Large intestine (tissue), 3 donors: ENCODE measurements around the gene NCR3LG1. TPM values are rescaled to one million over a fixed set of nuclear protein-coding genes. Genes with fewer than 3 reads are reported as not detected.

Source experiments
- DNase-seq, 2 donors: peaks; one replicate each; pipeline versions ENCODE4 v3.0.0 to v3.0.0-alpha.2; 2013
- H3K27ac ChIP-seq: one replicate; pipeline ENCODE4 v1.5.1; 2013; ENCODE audit warnings: low read length
- H3K27me3 ChIP-seq: 2 replicates; pipeline ENCODE4 v1.6.1; 2013; ENCODE audit warnings: low read length; ENCODE audit not compliant: control insufficient read depth, insufficient read depth
- H3K36me3 ChIP-seq: 2 replicates; pipeline ENCODE4 v1.6.1; 2013; ENCODE audit warnings: low read length; ENCODE audit not compliant: control insufficient read depth, insufficient read depth
- H3K4me1 ChIP-seq: one replicate; pipeline ENCODE4 v1.6.1; 2013; ENCODE audit warnings: low read length; ENCODE audit not compliant: control insufficient read depth, insufficient read depth
- H3K4me3 ChIP-seq: one replicate; pipeline ENCODE4 v1.5.1; 2013; ENCODE audit warnings: low read length
- H3K9me3 ChIP-seq: one replicate; pipeline ENCODE4 v1.6.1; 2013; ENCODE audit warnings: mild to moderate bottlenecking, low read depth, low read length, moderate library complexity; ENCODE audit not compliant: control insufficient read depth
- WGBS: methylation state at CpG from one replicate; pipeline ENCODE4 v1.1.5; 2013; ENCODE audit warnings: low lambda C conversion rate; ENCODE audit not compliant: insufficient coverage; 5-methylcytosine and 5-hydroxymethylcytosine counted together
- polyA plus RNA-seq: library from polyadenylated mRNA; unstranded; fragments of 120-200 nt; gene quantifications from one replicate; pipeline ENCODE4 v1.2.1, GENCODE V29; 2013

Gene NCR3LG1
- polyA plus RNA-seq, 1 donor, result 20.3 TPM

DNA sequence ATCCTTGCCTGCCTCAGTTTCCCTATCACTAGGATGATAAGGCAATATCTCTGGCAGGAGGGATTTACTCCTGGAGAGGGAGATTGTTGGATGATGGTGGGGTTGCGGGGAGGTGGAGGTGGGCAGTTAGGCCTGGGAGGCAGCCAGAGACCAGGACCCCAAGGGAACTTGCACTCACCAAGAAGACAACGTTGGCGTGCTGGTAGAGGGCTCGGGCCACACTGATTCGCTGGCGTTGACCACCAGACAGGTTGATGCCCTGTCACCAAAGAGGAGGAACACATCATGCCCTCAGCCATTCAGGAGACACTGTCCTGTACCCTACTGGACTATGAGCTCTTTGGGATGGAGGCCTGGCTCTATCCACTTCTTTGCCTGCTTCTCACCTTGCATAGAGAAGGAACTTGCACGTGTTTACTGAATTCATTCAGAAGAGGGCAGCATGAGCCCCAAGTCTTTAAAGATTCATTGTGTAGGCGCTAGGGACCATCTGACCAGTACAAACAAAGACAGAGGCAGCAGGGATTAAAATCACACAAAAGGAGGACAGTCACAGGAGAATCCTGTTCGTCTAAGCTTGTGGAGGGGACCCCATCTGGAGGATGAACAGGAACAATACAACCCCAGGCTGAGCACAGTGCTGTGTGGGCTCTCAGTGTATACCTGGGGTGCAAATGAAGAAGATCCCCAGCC lies 61.0 kb downstream of the NCR3LG1 start:
- no peak overlapping the region for H3K4me3 ChIP-seq
- DNase-seq, result no peak
- no peaks in the 10 kb centered on the region for H3K4me1 ChIP-seq
- H3K9me3 ChIP-seq, result no peaks in the 10 kb centered on the region
- WGBS, result no CpG with 5 or more reads among the region's 9 CpGs
- H3K27me3 ChIP-seq, result no peaks in the 10 kb centered on the region
- no peak overlapping the region for H3K27ac ChIP-seq
- H3K36me3 ChIP-seq, result no peaks in the 10 kb centered on the region

DNA sequence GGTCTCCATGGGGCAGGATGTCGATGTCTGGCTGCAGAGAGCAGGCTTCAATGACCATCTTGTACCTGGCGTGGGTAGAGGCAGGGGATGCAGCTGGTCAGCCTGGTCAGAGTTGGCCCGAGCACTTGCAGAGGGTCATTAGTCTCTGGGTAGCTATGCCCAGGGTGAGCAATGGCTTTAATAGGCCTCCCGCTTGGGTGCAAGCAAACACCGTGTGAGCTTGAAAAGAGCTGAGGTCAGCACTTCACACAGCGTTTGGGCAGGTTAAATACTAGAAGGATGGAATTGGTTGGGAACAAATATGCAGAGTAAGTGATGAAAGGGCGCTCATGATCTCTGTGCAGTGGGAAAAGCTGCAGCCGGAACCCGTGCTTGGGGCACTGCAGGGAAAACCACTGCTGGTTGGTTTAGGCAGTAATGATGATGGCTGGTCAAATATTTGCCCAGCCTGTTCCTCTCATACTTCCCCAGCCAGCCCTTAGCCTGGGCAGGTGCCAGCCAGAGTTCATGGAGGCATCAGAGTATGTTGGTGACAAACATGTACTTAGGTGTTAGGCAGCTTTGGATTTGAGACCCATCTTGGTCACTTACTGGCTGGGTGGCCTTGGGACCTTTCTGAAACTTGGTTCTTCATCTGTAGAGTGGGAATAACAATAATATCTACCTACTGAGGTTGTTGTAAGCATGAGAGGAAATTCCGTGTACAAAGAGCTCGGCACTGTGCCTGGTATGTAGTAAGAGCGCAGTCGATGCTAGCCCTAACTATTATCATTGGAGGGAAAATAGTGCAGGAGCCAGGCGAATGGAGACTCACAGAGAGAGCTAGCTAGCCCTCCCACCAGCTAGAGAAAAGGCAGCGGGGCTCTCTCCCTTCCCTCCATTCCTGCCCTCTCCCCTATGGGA lies 62.1 kb downstream of the NCR3LG1 start:
- H3K27me3 ChIP-seq, result no peaks in the 10 kb centered on the region
- no peak overlapping the region for H3K4me3 ChIP-seq
- DNase-seq, result no peak
- H3K36me3 ChIP-seq, result no peaks in the 10 kb centered on the region
- no CpG with 5 or more reads among the region's 15 CpGs for WGBS
- no peak overlapping the region for H3K27ac ChIP-seq
- no peaks in the 10 kb centered on the region for H3K4me1 ChIP-seq
- H3K9me3 ChIP-seq, result no peaks in the 10 kb centered on the region

DNA sequence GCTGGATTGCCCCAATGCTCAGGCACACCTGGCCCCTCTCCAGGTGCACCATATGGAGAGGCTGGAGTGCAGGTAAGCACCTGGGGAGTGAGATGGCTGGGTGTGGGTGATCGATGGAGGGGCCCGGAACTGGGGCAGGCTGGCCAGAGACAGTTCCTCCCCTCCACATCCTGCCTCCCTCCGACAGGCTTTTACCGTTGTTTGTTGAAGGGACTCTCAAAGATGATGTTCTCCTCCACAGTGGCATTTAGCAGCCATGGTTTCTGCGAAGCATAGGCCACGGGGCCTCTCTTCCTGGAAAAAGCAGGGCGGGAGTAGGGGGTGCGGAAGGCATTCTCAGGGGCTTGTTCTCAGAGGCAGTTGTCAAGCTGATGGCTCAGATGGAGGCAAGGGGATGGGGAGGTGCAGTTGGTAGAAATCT lies 62.7 kb downstream of the NCR3LG1 start:
- no peaks in the 10 kb centered on the region for H3K4me1 ChIP-seq
- no peaks in the 10 kb centered on the region for H3K27me3 ChIP-seq
- no CpG with 5 or more reads among the region's 8 CpGs for WGBS
- DNase-seq, result no peak
- no peak overlapping the region for H3K4me3 ChIP-seq
- H3K36me3 ChIP-seq, result no peaks in the 10 kb centered on the region
- H3K27ac ChIP-seq, result no peak overlapping the region
- no peaks in the 10 kb centered on the region for H3K9me3 ChIP-seq

DNA sequence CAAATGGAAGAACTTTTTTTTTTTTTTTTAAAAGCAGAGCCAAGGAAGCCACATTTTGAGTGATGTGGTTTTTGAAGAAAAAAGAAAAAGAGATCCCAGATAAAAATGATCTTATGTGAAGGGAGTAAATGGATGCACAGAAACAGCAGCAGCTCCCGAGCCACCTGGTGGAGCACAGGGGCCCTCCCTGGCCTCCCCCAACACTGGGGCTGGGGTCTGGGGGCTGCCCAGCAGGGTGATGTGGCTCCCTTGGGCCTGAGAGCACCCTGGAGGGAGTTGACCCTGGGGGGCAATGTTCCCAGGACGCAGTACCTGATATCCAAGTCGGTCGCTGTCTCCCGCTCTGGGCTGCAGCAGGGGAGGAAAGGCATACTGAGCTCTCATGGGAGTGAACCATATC lies 63.4 kb downstream of the NCR3LG1 start:
- no CpG with 5 or more reads among the region's 5 CpGs for WGBS

DNA sequence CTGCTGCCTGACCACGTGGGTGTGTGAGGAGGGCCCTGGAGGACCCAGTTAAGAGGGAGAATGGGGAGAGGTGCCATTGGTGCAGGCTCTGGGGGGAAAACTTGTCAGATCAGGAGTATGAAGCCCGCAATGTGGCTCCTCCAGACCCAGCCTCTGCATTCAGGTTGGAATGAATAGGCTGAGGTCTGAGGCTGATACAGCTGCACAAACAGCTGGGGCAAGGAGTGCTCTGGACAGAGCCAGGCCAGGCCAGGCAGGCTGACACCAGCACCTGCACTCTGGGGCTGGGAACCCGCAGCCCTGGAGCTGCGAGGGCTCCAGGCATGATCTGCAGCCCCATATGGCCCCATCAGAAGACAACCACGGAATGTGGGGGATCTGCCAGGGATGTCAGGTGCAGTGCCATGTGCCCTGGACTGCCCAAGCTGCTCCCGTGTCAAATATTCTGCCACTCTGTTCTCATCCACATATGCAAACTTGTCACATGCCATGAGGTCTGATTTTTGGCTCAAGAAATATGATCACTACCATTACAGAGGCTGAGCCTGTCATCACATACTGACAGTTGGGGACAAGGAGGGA lies 64.0 kb downstream of the NCR3LG1 start:
- Histone ChIP-seq H3K4me1 (no peaks in the 10 kb centered on the region), H3K9me3 (no peaks in the 10 kb centered on the region), H3K36me3 (no peaks in the 10 kb centered on the region), H3K27ac (no peak overlapping the region), H3K27me3 (peaks cover 2% of the 10 kb centered on the region), H3K4me3 (no peak overlapping the region)
- no peak for DNase-seq
- no CpG with 5 or more reads among the region's 6 CpGs for WGBS

More for the DNA sequence above, 63.4 kb downstream of the NCR3LG1 start:
- Histone ChIP-seq H3K27ac (no peak overlapping the region), H3K36me3 (no peaks in the 10 kb centered on the region), H3K4me1 (no peaks in the 10 kb centered on the region), H3K27me3 (peaks cover 2% of the 10 kb centered on the region), H3K4me3 (no peak overlapping the region), H3K9me3 (no peaks in the 10 kb centered on the region)
- no peak for DNase-seq

DNA sequence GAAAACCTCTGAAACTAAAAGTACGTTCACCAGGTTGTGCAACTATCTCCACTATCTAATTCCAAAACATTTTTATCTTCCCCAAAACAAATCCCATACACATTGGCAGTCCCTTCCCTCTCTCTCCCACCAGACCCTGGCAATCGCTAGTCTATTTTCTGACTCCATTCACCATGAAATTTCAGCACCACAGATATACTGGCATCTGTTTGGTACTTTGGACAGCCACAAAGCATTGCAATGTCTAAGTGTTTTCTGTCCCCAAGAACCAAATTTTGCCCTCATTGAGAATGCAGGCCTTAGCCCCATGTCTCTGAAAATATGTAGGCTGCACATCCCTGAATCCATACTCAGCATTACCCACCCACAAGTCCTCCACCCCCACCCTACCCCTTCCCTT lies 64.9 kb downstream of the NCR3LG1 start:
- Histone ChIP-seq H3K4me3 (no peak overlapping the region), H3K9me3 (no peaks in the 10 kb centered on the region), H3K36me3 (no peaks in the 10 kb centered on the region), H3K4me1 (no peaks in the 10 kb centered on the region), H3K27me3 (peaks cover 2% of the 10 kb centered on the region), H3K27ac (no peak overlapping the region)
- no peak for DNase-seq
- 100% methylated on average over 1 of the region's 2 CpGs for WGBS

GRCh38 chr11:17418444-17419081 lies 67.0 kb downstream of the NCR3LG1 start:
- no peak for DNase-seq
- Histone ChIP-seq H3K9me3 (no peaks in the 10 kb centered on the region), H3K36me3 (no peaks in the 10 kb centered on the region), H3K27ac (no peak overlapping the region), H3K4me3 (no peak overlapping the region), H3K4me1 (peaks cover 4% of the 10 kb centered on the region), H3K27me3 (peaks cover 2% of the 10 kb centered on the region)
- no CpG with 5 or more reads among the region's 2 CpGs for WGBS

DNA sequence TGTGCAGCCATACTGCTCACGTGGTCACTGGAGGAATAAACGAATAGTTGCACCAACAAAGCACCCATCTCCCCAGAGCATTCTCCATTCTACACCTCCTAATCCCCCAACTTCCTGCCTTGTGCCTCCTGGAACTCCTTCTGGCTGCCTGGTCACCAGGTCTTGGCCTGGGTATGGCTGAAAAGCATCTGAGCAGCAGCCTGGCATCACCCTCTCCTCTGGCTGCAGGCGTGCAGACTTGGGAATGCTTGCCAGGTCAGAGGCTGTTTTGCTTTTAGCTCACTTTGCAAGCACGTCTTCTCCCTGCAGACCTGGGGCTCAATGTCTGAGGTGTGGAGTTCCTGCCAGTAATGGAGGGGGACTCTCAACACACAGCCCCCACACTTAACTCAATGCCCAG lies 70.2 kb downstream of the NCR3LG1 start:
- Histone ChIP-seq H3K4me3 (no peak overlapping the region), H3K4me1 (peaks cover 15% of the 10 kb centered on the region), H3K36me3 (no peaks in the 10 kb centered on the region), H3K27me3 (peaks cover 2% of the 10 kb centered on the region), H3K27ac (no peak overlapping the region), H3K9me3 (no peaks in the 10 kb centered on the region)
- no CpG with 5 or more reads among the region's 4 CpGs for WGBS
- no peak for DNase-seq

DNA sequence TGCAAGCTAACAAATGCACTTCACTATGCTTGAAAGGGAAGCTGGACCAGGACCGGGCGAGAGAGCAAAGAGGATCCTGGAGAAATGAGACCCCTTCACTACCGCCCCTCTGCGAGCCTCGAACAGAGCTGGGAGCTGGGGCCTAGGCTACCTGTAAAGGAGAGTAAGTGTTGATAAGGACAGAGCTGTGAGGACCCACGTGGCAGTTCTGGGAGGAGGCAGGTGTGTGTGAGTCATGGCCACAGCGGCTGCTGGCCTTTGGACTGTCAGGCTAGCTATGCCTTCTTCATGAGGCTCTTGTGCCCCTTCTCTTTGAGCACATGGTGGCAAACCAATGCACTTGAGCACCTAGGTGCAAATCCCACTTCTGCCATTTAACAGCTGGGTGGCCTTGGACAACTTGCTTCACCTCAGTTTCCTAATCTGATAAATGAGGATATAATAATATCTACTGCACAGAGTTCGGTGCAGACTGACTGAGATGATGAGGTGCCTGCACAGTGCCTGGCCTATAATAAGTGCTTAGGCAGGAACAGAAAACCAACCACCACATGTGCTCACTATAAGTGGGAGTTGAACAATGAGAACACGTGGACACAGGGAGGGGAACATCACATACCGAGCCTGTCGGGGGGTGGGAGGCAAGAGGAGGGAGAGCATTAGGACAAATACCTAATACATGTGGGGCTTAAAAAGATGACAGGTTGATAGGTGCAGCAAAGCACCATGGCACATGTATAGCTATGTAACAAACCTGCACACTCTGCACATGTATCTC lies 72.1 kb downstream of the NCR3LG1 start:
- no peaks in the 10 kb centered on the region for H3K36me3 ChIP-seq
- WGBS, result no CpG with 5 or more reads among the region's 11 CpGs
- no peaks in the 10 kb centered on the region for H3K9me3 ChIP-seq
- H3K4me1 ChIP-seq, result peaks cover 15% of the 10 kb centered on the region
- H3K27ac ChIP-seq, result peak overlapping the region; percentile 62
- peak; percentile 94 to 97 for DNase-seq
- H3K27me3 ChIP-seq, result peaks cover 2% of the 10 kb centered on the region
- no peak overlapping the region for H3K4me3 ChIP-seq
